Ureter (tissue), 1 donor: ENCODE results near the gene RPS14. TPM values are rescaled to one million over a fixed set of nuclear protein-coding genes. Genes with fewer than 3 reads are reported as not detected.
"Not testable (repeated sequence)": the region's sequence is repeated elsewhere in the genome, so short reads cannot be mapped to it uniquely, and the experiment has no call there.

Source experiments
- DNase-seq: peaks from one replicate; pipeline ENCODE4 v3.0.0-alpha.2; 2020; ENCODE audit warnings: low spot score
- total RNA-seq: library from RNA; stranded (reverse); gene quantifications from one replicate; pipeline ENCODE4 v1.2.4, GENCODE V29; 2023
- donor health status: DM: yes; HTN: yes; CAD: no.

RPS14 gene
- total RNA-seq, 1 donor from 2014 or later: 2,344 TPM

DNA sequence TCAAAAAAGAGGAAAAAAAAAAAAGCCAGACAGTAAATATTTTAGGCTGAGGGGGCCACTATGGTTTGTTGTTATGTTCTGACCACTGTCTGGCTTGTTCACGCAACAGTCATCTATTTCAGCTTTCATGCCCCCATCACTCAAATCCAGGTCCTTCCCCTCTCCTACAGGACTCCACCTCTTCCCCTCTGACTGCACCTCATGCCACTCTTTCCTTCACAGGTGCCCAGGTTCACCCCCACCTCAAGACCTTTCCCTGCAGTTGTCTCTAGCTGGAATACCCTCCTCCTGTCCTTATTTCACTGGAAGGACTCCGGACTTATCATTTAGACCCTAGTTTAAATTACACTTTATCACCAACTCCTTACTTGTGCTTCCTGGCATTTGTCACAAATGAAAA lies 3.5 kb downstream of the RPS14 start:
- no peak for DNase-seq

DNA sequence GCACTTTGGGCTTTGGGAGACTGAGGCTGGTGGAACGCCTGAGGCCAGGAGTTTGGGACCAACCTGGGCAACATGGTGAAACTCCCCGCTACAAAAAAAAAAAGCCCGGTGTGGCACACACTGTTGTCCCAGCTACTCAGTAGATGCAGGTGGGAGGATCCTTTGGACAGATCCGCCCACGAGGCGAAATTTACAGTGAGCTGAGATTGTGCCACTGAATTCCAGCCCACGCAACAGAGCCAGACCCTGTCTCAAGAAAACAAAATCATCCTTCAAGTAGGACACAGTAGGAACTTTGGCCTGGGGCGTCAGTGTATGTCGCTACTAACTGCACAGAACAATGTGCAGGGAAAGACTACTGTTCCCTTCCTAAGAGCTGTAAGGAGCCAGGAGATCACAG lies 4.8 kb downstream of the RPS14 start:
- no peak for DNase-seq

DNA sequence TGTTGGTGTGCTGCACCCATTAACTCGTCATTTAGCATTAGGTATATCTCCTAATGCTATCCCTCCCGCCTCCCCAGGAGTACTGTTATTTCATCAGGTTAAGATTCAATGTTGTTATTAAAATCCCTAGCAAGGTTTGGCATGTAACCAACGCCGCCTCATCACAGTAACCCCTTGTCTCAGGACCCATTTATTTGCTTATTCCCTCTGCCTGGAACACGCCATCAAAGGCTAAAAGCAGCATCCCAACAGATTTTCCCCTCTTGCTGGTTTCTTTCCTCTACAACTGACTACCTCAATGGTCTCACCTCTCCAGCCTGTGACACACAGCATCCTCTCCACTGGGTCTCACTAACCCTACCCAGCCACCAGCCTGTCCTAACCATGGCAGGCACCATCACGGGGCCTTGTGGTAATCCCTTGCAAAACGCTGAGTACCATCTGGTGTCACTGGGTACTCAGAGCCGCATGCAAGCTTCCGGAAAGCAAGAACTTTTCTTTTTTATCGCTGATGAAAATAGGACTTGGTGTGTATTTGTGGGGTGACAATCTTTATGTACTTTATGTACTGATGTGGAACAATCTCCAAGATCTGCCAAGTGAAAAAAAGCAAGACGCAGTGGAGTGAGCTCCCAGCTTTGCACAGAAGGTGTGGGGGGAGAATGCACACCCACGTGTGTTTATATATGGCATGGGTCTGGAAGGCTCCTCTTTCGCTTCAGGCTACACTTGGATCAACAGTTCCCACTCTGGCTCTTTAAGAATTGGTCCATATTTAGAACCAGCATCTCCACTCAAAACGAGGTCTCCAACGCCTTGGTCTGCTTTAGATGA lies 6.1 kb downstream of the RPS14 start:
- no peak for DNase-seq

DNA sequence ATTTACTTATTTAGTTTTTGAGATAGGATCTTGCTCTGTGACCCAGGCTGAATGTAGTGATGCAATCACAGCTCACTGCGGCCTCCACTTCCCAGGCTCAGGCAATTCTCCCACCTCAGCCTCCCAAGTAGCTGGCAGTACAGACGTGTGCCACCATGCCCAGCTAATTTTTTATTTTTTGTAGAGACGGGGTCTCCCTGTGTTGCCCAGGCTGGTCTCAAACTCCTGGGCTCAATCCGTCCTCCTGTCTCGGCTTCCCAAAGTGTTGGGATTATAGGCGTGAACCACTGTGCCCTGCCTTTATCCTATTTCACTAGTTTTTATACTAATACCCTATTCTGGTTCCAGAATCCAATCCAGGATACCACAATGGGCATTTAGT lies 6.8 kb downstream of the RPS14 start:
- DNase-seq: no peak

DNA sequence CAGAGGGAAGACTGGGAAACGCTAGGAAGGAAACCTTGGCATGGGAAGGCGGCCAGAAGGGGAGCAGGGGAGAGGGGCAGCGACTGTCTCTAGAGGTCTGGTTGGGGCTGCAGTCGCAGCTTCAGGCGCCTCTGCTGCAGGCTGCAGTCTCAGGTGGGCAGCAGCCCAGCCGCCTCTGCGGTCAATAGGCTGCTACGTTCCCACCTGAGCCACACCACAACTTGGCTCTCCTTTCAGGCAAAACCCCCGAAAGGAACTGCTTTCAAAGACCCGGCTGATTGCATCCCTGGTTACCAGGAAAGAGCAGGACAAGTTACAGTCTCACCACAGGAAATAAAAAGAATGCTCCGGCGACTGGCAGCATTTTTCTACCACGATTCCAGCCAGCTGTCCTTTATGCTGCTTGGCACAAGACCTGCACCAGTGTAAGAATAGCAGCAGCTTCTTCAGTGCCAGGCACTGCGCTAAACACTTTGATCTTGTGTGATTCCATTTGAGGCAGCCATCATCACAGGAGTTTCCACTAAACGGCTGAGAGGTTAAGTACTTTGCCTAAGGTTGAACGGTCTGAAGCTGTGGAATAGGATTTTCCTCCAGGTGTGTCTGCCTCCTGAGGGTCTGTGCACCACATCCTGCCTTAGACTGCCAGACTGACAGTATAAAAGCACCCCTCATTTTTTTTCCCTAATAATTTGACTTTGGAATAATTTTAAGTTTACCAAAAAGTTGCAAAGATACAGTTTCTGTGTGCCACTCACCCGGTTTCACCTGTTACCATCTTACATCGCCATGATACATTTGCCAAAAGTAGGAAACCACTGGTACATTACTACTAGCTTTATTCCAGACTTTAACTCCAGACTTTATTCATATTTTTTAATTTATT lies 7.5 kb downstream of the RPS14 start:
- no peak for DNase-seq

DNA sequence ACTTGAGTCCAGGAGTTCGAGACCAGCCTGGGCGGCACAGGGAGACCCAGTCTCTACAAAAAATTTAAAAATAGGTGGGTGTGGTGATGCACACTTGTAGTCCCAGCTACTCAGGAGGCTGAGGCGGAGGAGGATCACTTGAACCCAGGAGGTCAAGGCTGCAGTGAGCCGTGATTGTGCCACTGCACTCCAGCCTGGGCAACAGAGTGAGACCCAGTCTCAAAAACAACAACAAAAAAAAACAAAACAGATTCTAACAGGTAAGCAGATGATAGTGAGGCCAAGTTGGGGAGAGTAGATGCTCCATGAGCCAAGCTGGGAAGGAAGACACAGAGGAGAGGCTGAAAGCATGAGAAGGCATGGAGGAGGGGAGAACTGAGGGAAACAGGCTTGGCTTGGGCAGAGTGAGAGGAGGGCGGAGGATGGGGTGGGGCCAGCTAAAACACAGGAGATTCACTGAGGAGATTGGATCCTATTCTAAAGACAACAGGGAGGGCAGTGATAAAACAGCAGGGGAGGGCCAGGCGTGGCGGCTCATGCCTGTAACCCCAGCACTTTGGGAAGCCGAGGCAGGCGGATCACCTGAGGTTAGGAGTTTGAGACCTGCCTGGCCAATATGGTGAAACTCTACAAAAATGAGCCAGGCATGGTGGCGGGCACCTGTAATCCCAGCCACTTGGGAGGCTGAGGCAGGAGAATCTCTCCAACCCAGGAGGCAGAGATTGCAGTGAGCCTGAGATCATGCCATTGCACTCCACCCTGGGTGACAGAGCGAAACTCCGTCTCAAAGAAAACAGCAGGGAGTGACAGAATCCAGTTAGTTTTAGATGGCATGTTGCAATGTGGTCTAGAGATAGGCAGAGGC lies 8.4 kb downstream of the RPS14 start:
- no peak for DNase-seq

DNA sequence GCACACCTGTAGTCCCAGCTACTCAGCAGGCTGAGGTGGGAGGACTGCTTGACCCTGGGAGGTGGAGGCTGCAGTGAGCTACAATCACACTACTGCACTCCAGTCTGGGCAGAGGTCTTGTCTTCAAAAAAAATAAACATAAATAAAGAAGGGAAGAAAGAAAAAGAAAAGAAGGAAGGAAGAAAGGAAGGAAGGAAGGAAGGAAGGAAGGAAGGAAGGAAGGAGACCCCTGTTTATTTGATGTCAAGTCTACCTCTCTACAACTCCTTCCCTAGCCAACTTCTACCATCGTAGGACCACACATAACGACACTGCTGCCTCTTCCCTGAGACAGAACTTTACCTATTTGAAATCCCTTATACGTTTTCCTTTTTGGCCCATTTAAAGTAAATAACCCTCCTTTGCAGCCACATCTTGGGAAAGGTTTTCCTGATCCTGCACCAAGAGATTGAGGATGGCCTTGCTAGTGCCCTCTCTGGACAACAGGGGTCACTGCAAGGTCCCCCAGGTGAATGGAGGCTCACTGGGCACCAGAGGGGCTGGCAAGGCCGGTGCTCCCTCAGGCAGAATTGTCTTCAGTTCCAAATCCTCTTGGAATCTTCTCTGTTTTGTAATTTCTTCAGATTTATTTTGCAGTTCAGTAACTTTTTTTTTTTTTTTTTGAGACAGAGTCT lies 10.5 kb downstream of the RPS14 start:
- DNase-seq: no peak

DNA sequence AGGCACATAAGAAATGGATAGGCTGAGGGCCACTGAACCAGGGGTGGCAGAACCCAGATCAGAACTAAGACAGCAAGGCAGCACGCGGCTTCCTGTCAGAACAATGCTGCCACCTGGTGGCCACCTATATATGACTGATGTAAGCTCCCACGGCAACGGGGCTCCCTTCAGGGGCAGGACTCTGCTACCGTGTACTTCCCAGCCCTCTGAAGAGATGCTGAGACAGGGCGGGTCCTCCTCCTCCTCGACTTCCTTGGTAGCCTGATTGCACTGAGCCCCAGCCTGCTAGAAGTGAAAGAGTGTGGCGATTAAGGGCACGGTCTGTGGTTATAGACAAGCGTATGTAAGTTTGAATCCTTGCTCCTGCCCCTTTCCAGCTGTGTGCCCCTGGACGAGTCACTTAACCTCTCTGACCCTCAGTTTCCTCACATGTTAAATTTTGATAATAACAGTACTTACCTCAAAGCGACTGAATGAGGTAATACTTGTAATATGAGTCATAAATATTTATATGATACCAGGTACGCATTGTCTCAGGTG lies 13.3 kb downstream of the RPS14 start:
- peak; percentile 90 for DNase-seq

DNA sequence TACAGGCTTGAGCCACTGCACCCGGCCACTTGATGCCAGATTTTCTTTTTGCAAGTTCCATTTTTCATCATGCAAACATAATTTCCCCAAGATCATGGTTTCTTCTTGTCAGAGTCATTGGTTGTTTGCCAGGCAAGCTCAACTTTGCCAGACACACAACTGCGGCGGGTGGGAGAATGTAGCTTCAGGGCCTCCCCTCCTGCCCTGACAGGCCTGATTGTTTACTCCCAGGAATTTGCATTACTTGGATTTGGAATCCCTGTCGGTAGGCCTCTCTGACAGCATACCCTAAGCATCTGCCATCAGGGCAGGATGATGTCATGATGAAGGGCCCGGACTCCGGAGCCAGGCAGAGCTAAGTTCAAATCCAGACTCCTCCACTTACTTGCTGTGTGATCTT lies 15.1 kb downstream of the RPS14 start:
- no peak for DNase-seq

DNA sequence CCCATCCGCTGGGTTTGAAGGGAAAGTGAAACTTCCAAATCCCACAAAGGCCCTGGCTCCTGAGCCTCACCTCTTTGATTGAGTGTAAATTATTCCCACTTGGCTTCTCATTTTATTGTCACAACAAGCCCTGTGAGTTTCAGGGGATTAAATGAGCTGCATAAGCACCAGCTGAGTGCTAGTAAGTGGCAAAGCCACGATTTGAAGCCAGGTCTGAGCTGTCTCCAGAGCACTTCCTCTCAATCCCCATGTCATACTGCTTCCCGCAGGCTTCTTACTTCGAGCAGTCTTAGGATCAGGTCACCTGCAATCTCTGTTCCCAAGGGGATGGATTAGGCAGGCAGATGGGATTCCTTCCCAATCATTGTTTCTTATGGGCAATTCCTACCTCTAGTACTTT lies 18.0 kb downstream of the RPS14 start:
- no peak for DNase-seq

DNA sequence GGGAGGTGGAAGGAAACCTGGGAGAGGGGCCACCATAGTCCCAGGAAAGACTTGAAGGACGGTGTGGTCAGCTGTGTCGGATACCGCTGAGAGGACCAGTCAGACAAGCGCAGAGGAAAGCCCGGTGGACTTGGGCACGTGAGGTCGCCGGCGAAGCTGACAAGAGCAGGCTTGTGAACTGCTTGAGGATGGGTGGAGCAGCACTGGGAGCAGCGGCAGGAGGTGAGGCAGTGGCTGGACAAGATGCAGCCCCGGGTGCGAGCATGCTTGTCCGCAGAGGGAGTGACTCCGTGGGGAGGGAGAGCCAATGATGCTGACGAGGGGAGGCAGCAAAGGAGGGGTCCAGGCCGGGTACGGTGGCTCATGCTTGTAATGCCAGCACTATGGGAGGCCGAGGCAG lies 18.5 kb downstream of the RPS14 start:
- no peak for DNase-seq

DNA sequence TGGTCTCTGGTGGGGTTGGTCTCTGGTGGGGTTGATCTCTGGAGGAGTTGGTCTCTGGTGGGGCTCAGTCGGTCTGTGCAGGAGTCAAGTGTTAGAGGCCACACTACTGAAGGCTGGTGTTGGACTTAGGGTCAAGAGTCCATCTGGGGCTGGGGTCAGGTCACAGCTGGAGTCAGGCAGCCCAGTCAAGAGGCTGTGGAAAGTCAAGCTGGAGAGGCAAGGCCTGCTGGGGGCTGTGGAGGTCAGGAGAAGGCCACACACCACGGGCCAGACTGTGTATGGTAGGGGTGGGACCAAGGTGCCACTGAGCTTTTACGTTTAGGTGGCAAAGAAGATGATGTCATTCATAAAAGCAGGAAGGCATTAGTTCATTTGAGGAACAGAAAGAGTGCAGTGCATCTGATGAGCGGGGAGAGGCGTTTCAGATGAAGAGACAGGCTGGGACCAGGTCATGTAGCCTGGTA lies 20.1 kb downstream of the RPS14 start:
- DNase-seq: no peak

DNA sequence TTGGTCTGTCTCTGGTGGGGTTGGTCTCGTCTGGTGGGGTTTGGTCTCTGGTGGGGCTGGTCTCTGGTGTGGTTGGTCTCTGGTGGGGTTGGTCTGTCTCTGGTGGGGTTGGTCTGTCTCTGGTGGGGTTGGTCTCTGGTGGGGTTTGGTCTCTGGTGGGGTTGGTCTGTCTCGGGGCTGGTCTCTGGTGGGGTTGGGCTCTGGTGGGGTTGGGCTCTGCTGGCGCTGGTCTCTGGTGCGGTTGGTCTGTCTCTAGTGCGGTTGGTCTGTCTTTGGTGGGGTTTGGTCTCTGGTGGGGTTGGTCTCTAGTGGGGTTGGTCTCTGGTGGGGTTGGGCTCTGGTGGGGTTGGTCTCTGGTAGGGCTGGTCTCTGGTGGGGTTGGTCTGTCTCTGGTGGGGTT lies 20.6 kb downstream of the RPS14 start:
- no peak for DNase-seq

DNA sequence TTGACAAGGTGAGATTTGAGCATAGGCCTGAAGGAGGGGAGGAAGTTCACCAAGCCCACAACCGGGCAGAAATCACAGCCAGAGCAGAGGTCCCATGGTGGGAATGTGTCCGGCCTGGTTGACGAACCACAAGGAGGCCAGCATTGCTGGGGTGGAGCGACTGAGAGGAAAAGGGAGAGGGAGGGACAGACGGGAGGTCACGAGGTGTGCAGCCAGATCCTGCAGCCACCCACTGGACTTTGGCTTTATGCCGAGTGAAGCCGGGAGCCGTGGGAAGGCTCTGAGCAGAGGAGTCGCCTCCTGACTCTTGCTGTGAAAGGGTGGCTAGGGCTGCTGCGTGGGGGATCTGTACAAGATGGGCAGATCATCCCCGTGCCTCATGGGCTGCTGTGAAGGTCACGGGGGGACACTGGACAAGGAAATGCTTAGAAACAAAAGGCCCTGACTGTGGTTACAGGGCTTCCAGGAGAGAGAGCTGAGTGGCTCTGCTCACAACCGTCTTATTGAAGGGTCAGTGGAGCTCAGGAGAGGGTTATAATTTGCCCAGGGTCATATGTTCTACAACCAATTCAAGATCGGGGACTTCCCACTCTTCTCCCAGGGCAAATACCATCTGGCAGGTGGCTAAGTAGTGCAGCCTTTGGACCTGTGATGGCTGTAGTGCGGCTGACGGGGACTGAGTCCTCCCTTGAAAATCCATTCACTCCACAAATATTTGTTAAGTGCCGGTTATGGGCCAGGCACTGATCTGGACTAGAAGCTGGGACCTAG lies 21.2 kb downstream of the RPS14 start:
- DNase-seq: no peak

DNA sequence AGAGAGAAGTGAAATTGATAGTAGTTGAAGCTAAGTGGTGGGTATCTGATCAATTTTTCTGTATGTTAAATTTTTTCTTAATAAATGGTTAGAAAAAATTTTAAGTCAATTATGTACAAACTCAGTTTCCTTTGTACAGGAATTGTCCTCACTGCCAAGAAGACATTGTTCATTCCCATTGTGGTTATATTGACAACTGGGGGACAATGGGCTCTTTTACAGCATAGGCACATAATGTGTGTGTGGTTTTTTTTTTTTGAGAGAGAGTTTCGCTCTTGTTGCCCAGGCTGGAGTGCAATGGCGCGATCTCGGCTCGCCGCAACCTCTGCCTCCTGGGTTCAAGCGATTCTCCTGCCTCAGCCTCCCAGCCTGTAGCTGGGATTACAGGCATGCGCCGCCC lies 23.4 kb downstream of the RPS14 start:
- DNase-seq: not testable (repeated sequence)

DNA sequence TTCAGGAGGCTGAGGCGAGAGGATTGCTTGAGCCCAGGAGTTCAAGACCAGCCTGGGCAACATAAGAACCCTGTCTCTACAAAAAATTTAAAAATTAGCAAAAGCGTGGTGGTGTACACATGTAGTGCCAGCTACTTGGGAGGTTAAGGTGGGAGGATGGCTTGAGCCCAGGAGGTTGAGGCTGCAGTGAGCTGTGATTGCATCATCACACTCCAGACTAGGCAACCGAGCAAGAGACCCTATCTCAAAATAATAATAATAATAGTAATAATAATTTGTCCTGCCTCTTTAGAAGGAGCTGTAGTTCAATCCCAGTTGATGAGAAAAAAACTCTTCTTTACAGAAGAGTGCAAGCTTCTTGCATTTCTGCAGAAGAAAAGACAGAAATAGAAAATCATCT lies 26.8 kb downstream of the RPS14 start:
- DNase-seq: no peak

DNA sequence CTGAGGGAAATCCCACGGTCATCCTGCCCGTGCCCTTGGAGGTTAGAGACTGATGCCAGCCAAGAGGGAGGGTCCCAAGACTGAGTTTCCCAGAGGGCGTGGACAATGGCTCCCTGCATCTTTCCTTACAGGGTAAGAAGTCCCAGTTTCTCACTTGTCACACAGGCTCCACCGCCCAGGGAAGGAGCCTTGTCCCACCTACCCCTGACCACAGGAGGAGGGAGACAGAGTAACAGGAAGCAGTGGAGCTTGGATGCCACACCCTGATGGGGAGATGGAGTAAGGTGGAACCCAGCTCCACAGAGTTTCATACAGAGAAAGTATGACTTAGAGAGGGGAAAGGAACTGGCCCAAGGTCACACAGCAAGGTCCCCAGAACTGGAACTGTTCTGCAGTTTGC lies 27.5 kb downstream of the RPS14 start:
- no peak for DNase-seq

DNA sequence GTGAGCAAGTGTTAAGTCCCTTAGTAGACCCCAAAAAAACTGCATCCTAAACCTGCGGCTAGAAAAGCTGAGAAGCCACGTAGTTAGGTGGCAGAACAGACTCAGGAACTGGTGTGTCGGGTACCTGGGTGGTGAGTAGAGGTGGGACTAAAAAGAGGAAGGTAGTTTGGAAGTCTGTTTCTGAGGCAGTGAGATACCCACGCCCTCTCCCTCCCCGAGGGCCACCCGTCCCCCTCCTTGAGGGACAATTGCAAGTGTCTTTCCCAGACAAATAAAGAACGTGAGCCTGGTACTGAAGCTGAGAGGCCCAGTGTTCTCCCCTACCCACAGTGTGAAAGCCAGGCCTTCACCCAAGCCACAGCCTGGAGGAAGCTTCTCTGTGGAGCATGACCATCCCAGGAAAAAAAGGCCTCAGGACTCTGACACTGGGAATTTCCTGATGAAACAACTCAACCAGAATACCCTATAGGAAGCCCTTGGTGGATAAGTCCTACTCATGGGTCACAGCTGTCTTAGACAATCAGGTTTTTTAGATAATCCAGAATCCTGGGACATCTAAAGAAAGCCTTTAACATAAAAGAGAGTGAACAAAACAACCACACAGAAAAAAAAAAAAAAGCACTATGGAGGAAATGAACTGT lies 29.8 kb downstream of the RPS14 start:
- DNase-seq: no peak

DNA sequence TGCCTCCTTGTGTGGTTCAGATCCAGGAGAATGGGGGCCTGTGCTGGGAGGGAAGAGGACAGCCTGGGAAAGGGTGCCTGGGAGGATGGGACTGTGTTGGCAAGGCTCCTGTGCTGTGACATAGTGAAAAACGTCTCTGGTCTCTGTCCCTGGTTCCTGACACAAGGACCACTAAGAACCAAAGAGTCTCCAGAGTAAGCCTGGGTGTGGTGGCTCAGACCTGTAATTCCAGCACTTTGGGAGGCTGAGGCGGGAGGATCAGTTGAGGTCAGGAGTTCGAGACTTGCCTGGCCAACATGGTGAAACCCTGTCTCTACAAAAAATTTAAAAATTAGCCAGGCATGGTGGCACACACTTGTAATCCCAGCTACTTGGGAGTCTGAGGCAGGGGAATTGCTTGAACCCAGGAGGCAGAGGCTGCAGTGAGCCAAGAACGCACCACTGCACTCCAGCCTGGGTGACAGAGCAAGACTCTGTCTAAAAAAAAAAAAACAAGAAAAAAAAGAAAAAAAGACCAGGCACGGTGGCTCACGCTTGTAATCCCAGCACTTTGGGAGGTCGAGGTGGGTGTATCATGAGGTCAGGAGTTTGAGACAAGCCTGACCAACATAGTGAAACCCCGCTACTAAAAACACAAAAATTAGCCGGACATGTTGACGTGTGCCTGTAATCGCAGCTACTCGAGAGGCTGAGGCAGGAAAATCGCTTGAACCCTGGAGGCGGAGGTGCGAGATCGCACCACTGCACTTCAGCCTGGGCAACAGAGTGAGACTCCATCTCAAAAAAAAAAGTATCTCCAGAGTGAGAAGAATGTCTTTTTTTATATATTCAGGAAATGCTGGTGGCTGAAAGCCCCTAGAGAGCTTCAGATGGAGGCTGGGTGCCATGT lies 35.4 kb downstream of the RPS14 start:
- DNase-seq: not testable (repeated sequence)
